NB4 (cell line): ENCODE results near the gene PEX26.
"Not testable (repeated sequence)": the region's sequence is repeated elsewhere in the genome, so short reads cannot be mapped to it uniquely, and the experiment has no call there.

Source experiments
- DNase-seq: peaks from one replicate; pipeline ENCODE4 v3.0.0; 2010; ENCODE audit warnings: low read depth
- H3K4me3 ChIP-seq: one replicate; pipeline ENCODE4 v1.5.1; 2011; ENCODE audit warnings: mild to moderate bottlenecking, low read depth, low read length, moderate library complexity
- MYC ChIP-seq: IDR thresholded peaks from 2 replicates; pipeline ENCODE4 v1.6.1; 2011; ENCODE audit warnings: low read depth, low read length
- POLR2A ChIP-seq: IDR thresholded peaks from 2 replicates; pipeline ENCODE4 v1.6.1; 2011; ENCODE audit warnings: mild to moderate bottlenecking; ENCODE audit not compliant: insufficient read length; ENCODE audit errors: extremely low read depth
- TF ChIP-seq, protein P1 (sequence below): IDR thresholded peaks from 2 replicates; pipeline ENCODE4 v1.6.1; 2011; ENCODE audit warnings: low read depth, low read length
- TF ChIP-seq, protein P2 (sequence below): IDR thresholded peaks from one replicate; pipeline ENCODE4 v1.5.1; 2012; ENCODE audit warnings: low read depth, low read length

The PEX26 gene

DNA sequence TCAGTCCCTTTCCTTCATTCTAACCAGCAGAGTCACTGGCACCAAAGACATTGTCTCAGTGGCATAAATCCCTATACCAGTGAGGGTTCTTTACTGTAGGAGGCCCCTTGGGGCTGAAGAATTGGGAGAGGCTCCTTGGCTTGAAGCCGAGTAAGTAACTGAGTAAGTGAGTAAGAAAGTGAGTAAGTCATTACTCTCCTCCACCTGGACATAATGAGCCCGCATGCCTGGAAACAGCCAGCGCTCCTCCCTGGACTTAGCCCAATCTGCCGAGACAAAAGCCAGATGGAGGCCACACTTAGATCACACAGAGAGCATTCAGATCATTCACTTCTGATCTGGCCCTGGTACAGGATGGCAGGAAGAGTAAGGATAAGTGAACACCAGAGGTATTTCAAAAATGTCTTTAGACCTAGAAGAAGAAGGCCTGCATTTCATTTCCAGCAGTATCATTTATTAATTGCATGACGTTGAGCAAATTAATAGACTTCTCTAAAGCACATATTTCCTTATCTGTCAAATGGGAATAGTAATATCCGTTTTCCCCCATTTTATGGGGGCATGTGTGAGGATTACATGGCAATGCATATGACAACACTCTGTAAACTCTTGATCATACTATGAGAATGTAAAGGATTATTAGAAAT lies 45.2 kb upstream of the PEX26 start:
- TF ChIP-seq POLR2A (no peak), MYC (no peak)
- TF ChIP-seq, protein P1, sequence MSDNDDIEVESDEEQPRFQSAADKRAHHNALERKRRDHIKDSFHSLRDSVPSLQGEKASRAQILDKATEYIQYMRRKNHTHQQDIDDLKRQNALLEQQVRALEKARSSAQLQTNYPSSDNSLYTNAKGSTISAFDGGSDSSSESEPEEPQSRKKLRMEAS, result no peak
- TF ChIP-seq, protein P2, sequence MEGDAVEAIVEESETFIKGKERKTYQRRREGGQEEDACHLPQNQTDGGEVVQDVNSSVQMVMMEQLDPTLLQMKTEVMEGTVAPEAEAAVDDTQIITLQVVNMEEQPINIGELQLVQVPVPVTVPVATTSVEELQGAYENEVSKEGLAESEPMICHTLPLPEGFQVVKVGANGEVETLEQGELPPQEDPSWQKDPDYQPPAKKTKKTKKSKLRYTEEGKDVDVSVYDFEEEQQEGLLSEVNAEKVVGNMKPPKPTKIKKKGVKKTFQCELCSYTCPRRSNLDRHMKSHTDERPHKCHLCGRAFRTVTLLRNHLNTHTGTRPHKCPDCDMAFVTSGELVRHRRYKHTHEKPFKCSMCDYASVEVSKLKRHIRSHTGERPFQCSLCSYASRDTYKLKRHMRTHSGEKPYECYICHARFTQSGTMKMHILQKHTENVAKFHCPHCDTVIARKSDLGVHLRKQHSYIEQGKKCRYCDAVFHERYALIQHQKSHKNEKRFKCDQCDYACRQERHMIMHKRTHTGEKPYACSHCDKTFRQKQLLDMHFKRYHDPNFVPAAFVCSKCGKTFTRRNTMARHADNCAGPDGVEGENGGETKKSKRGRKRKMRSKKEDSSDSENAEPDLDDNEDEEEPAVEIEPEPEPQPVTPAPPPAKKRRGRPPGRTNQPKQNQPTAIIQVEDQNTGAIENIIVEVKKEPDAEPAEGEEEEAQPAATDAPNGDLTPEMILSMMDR, result no peak
- DNase-seq, result no peak
- no peak overlapping the region for H3K4me3 ChIP-seq

DNA sequence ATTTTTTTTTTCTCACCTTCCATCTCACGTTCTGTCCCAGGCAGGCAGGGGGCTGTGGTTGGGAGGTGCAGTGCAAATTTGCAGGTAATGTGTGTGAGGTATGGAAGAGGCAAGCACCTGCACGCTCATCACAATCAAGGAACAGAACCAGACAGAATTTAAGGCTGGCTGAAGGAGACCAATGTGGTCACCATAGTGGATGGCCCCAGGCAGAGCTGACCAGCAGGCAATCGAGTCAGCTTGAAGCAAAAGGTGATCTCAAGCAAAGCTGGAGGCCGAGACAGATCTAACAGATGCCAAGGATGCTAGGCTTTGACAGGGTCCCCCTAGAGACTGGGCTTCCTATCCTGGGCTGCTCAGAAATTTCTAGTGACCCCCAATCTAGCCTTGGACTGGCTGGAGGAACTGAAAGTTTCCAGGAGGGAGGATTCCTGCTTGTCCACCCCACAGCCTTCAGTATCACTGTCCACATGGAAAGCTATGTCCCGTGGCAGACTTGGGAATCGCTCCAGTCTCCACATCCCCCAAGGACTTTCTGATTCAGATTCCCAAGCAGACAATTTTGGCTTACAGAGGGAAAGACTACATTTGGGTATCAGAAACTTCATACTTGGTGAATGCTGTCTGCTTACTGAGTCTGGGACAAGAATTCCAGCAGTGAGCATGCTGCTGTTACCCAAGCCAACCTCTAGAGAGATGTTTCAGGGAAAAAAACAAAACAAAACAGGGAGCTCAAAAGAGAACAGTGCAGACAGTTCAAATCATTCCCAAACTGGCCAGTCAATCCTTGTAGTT lies 44.4 kb upstream of the PEX26 start:
- TF ChIP-seq, protein P1, result no peak
- TF ChIP-seq MYC, result no peak
- no peak for DNase-seq
- no peak overlapping the region for H3K4me3 ChIP-seq

DNA sequence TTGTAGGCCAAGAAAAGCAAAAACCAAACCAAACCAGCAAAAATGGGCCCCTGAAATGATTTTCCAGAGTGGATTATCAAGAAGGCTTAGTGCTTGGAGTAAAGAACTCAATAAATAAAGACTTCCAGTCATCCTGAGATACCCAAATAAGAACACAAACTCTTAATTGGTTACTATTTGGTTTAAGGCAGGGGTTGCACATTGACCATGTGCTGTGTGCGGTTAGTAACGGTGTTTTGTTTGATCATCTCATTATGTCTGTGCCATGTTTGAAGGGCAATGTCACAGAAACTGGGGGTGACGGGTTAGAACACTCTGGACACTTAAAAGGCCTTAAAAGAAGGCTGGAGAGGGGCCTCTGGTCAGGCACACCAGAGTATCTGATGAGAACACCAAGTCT lies 43.7 kb upstream of the PEX26 start:
- DNase-seq, result no peak
- TF ChIP-seq, protein P2, result no peak
- TF ChIP-seq, protein P1, result no peak
- TF ChIP-seq MYC, result no peak
- TF ChIP-seq POLR2A, result no peak
- H3K4me3 ChIP-seq, result no peak overlapping the region

DNA sequence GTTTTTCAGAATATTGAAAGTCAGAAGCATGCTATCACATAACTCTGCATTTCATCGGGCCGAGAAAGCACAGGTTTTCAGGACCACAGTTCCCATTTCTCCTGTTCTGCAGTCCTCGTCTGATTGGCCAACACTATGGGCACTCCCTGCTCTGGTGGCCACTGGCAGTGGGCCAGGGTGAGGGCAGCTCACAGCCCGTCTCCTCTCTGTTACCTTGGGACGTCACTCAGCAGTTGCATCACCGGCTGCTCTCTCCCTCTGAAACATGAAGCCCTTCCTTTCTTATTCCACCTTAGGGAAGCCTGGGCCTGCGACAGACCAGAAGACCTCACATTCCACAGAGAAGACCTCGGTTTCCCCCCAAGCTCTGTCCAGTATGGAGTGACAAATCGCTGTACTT lies 42.0 kb upstream of the PEX26 start:
- peak; percentile 50 for DNase-seq
- TF ChIP-seq, protein P2, result no peak
- TF ChIP-seq POLR2A (no peak), MYC (no peak)
- TF ChIP-seq, protein P1, result no peak
- H3K4me3 ChIP-seq, result no peak overlapping the region

DNA sequence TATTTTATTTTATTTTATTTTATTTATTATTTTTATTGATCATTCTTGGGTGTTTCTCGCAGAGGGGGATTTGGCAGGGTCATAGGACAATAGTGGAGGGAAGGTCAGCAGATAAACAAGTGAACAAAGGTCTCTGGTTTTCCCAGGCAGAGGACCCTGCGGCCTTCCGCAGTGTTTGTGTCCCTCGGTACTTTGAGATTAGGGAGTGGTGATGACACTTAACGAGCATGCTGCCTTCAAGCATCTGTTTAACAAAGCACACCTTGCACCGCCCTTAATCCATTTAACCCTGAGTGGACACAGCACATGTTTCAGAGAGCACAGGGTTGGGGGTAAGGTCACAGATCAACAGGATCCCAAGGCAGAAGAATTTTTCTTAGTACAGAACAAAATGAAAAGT lies 36.9 kb upstream of the PEX26 start:
- DNase-seq, H3K4me3 ChIP-seq: not testable (repeated sequence)

DNA sequence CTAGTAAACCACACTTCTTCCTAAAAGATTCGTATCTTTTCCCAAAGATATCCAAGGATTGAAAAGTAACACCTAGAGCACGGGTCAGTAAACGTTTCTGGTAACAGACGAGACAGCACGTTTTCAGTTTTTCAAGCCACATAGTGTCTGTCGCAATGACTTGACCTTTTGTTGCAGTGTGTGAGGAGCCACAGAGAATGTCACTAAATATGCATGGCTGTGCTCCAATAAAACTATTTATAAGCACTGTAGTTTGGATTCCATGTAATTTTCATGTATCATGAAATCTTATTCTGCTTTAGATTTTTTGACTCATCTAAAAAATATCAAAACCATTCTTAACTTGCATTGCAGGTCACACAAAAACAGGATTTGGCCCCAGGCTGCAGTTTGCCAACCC lies 35.1 kb upstream of the PEX26 start:
- peak; percentile 40 for DNase-seq
- no peak for TF ChIP-seq POLR2A
- TF ChIP-seq MYC, result no peak
- TF ChIP-seq, protein P1, result no peak
- TF ChIP-seq, protein P2, result no peak
- H3K4me3 ChIP-seq, result no peak overlapping the region
